NCI-H2196 treated with DMSO at 0.1 percent for 48 hours (cell line): ENCODE data around the gene NTM.

Experiments used
- DNase-seq: peaks from one replicate; lab custom pipeline; 2025; ENCODE audit not compliant: unreplicated experiment; lab: John Stamatoyannopoulos, UW

The NTM gene

DNA sequence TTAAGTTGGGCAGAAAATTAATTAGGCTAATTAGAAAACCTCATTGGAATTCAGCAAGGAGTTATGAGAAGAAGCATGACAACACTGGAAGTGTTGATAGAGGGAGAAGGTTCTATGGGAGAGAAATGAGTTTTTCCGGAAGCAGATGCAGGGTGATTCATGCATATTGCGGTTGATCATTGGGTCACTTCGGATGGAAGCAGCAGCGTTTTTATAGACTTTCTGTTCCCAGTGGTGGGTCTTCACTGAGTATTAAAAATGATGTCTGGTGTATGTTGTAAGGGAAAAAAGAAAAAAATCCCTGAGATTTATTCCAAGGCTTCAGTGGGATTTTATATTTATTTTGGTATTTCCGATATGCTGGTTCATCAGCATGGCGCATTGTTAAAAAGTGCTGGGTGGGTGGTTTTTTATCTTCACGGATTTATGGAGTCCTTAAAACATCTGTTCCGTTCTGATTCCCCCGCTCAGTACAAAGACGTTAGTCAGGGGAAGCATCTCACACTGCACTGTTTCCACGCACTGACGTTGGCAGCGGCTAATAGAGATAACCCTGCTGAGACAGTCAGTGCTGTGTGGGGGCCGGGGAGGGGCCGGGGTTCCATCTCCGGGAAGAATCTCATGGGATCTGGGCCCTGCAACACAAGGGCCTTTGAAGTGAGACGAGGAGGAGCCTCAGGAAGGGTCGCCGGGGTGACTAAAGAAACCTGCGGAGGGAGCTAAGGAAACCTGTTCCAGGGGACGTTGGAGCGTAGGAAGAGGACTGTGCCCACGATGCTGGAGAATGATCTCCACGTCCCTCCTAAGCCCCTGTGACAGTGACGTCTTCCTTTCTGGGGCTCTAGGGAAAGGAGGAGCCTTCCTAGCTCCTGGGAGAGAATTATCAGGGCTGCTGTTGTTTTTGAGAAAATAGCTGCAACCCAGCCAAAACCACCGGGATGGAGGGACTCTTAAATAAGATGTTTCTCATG, 390.0 kb downstream of the NTM start:
- DNase-seq = no peak

DNA sequence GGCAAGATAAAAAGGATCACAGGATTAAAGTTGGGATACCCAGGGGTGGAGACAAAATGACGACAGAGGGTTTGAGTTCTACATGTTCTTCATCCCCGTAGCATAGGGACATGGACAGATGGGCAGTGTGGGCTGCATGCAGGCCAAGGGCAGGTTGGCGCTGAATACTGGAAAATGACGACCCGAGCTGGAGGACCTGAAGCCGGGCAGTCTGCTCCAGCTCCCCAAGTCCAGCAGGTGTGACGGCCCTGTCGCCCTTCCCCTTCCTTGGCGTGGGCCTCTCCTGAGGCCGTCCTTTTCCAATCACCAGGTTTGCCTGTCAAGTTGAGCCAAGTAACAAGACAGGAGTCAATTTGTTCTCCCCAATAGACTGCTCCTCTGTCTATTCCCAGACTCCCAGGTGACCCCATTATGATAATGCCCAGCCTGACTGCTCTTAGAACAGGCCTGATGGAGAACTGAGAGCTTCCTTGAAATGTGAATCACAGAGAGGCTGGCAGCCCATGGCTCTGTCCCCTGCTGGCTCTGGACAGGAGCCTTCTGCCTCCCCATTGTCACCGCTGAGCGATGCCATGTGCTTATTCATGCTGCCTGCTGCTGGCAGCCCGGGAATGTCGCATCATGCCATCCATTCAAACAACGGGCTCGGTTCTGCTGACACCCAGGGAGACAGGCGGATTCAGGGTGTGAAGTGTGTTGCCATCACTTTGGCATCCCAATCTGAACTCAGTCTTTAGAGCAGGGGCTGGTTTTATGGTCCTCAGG, 392.1 kb downstream of the NTM start:
- DNase-seq = no peak

DNA sequence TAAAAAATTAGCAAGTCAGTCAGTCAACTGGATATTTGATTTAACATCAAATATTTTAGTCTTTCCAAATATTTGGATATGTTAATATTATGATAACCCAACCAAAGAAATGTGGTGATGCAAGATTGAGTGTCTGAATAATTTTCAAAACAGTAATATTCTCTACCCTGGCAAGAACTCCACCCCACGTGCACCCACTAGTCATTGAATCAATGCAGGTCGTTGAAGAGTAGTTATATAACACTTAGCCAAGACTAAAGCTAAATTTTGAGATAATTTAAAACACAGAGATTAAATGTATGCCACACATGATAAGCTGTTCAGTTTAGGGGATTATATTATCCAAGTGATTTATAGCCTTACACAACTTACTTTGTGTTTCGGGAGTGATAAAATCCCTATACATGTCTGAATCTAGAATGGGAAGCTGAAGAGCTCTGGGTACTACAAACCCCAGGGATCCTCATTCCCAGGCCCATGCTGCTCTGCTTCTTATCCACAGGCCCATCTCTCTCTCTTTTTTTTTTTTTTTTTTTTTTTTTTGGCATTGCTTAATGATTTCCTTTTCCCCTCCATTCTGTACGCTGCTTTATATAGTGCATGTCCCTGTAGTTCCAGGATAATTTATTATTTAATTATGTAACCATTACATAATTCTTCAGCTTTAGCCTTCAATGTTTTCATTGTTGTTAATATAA, 392.9 kb downstream of the NTM start:
- no peak for DNase-seq

DNA sequence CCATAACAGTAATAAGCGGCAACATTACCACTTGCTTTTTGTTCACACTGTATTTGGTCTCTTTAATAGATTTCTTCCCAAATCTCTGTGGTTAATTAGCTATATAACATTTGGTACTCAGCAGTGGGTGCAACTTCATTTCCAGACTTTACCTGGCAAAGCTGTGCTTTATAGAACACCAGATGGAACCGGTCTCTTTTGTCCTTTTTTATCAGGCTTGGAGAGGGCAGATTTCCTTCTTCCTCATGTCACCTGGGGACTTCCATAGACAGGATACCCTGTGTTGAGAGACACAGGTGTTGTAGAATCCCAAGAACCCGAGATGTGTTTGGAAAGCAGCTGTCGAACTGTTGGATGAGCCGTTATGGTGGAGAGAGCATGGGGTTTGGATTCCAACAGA, 393.7 kb downstream of the NTM start:
- DNase-seq = no peak

DNA sequence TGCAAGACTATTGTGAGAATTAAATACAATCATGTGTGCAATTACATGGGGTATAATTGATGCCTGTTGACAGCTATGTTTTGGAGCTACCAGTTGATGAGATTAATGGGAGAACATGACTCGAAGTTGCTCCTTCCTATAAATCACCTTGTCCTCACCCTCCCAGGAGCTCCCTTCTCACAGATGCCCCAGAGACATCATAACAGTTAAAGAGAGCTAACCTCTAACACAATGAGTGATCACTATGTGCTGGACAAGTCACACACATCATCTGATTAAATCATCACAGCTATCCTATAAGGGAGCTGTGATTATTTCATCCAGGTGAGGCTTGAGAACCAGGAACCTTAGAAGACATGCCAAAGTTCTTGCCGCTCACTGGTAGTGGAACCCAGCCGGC, 394.2 kb downstream of the NTM start:
- DNase-seq = no peak

DNA sequence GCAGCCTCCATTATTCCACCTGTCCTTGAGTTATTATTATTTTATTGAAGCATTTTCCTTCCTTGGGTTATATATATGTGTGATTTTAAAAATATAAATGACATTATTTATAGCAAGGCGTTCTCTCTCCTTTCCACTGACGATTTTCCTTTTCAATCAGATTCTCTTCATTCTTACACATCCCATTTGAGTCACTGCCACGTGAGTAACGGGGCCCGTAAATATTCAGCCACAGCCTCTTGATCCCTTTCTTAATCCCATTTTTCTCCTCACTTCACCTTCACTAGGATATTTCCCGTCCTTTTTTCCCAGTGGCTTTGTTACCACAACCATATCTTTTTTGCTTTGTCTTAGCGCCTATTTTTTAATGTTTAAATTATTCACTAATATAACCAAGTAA, 396.2 kb downstream of the NTM start:
- no peak for DNase-seq

DNA sequence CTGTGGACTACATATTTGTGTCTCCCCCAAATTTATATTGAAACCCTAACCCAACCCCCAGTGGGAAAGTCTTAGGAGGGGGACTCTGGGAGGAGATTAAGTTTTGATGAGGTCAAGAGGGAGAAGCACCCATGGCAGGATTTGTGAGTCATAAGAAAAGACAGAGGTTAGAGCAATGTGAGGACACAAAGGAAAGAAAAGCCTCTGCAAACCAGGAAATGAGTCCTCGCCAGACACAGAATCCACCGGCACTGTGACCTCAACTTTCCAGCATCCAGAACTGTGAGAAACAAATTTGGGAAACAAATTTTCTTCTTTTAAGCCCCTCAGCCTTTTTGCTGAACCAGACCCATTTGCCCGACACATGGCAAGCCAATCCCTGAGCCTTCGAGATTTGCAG, 397.0 kb downstream of the NTM start:
- DNase-seq = no peak

DNA sequence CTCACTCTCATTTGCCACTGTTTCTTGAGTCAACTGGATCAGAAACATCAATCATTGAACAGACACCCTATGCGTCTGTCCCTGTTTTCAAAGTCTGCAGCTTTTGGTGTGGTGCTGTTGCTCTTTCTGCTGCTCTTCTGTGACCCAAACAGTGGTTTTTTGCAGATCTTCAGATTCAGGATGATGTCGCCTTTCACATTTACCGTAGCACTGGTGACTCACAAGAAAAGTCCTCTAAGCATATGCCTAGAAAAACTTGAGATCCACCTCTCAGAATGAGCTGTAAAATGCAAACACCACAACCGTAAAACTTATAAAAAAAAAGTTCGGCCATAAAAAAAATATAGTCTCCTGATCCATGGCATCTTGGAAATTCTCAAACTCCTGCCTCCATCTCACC, 400.4 kb downstream of the NTM start:
- DNase-seq = no peak

DNA sequence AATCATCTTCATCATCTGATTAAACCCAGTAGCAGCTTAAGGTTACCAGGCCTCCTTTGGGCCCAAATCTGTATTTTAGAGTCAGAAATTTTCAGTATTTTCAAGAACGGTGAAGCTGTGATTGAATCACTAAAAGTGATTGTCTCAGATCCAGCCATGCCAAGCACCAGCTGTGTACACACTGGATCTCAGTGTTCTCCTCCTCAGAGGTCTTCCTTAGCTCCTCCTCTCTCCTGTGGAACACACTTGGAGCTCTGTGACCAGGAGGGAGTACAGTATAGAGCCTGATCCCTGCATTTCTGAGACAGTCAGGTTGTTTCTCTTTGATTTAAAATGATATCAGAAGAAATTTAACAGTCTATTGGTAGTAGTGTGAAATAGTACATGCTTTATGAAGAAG, 401.1 kb downstream of the NTM start:
- DNase-seq = no peak

DNA sequence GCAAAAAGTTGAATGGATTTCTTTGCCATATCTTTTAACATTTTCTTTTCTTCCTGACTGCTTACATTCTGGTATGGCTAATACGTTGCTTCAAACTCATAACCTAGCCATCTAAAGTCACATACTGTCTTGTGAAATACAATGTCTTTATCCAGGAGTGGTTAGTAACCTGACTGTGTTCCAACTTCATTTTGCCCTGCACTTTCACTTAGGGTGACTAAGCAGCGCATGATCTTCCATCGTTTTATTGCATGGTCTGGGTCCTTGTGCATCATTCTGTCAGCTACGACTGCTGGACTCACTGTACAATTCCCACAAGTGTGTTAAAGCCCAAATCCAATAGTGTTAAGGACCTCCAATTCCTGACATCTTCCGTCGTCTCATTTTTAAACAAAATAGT, 403.2 kb downstream of the NTM start:
- DNase-seq = no peak

DNA sequence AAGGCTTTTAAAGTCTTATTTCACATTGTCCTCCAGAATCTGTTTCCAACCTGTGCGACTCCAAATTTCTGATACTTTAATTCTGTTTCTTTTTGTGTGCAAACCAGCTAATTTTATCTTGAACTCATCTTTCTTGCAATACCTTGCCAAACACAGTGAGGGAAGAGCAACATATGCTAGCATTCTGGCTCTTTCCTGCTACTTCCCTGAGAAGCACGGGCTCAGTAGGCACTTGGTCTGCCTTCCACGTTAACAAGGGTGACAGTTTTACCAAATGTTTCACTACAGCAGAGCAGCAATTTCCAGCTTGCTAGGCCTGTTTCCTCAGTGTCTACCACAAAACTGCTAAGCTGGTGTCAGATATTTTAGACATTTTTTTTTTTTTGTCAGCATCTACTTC, 405.8 kb downstream of the NTM start:
- no peak for DNase-seq

DNA sequence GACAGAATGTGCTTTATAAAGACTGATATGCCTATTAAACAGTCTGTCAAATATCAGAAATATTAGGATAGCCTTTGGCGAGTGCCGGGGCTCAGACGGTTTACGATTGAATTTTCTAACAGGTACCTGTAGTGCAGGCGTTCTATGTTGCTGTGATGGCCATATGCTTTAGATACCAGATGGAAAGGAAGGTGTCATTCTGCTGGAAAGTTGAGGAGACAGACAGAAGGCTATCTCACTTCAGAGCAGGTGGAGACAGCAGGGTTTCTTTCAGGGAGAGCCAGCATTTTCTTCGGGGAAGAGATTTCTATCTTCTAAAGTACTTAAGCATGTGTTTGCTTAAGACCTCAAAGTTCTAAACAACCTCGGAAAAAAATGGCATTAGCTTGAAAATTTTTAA, 415.4 kb downstream of the NTM start:
- DNase-seq = no peak

DNA sequence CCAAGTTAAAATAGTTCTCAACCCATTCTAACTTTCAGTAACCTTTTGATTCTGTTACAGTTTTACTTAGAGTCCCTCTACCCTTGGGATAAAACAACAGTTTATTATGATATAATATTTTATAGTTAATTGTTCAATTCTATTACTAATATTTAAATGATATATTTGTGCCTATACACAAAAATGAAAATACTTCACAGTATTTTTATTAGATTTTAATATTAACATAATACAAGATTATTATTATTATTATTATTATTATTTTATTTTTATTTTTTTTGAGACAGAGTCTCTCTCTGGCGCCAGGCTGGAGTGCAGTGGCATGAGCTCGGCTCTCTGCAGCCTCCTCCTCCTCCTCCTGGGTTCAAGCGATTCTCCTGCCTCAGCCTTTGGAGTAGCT, 416.7 kb downstream of the NTM start:
- DNase-seq = no peak

DNA sequence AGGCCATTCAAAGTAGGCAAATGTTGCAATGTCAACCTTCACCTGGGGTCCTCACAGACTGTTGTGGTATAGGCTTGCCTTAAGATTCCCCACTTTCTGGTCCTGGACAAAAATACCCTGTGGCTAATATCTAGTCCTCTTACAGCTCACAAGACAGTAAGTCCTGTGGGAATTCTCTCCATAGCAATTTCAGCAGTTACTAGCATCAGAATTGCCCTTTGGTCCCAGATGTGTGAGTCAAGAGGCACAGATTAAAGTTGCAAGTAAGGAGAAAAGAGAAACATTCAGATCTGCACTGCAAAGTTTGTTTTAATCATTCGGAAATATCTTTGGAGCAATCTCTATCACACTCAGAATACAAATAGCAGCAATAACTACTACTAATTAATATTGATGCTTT, 420.2 kb downstream of the NTM start:
- DNase-seq = no peak

DNA sequence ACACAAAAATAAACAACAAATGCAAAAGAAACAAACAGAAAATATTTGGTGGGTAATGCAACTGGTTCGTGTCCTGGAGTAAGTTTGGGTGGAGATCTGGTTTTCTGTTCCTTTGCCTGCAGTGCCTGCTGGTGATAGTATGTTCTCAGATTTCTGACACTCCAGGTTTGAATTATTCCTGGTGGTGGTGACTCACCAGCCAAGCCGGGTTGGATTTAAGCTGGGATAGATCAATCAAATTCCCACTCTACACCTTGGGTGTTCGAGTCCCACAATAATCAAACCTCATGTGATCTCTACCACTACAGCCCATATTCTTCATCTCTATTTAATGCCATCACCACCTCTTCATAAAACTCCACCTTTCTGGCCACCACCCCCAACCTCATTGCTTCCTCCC, 421.8 kb downstream of the NTM start:
- no peak for DNase-seq

DNA sequence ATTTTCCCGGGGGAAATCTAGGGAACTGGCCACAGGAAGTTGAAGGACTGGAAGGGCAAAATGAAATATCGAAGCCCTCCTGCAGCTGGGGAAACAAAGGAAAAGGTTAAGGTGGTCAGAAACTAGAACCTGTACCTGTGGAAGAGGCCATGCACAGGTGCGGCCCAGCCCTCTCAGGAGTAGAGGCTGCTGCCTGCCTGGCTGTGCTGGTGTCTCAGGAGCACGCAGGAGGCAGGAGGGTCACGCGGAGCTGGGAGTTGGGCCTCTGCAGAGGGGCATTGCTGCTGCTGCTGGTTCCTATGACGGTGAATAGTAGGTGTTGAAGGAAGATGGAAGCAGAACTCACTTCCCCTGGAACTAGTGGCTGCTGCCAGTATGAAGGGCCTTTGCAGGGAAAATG, 425.7 kb downstream of the NTM start:
- DNase-seq = no peak

DNA sequence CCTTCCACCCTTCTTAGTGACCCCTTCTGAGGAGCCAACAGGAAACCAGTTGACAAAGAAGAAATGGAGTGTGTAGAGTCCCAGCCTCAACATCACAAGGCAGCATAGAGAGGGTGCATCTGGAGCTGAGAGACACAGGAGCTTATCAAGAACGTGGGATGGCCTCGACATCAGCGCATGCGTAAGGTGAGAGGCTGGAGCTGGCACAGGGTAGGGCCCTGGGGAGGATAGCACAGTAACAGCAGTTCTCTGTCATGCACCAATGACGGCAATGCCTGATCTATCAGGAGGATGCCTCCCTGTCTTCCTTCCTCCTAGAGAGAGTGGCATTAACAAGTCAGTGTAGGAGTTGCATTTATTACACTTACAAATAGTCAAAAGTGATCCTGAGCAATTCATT, 426.1 kb downstream of the NTM start:
- DNase-seq = no peak

DNA sequence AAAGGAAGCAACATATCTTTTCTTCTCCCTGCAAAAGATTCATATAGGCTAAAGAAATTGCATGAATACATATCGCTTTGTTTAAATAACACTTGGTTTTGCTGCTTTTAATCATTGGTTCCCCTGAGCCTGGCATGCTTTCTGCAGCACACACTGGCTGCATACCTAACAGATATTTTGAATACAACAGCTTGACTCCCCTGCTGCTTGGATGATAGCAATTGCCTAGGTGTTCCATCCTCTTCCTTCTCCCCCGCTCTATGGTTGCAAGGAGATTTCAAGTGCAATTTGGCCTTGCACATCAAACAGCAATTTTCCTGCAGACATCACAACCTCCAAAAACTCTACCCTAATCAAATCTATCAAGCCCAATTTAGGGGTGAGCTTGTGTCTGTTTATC, 430.0 kb downstream of the NTM start:
- no peak for DNase-seq

DNA sequence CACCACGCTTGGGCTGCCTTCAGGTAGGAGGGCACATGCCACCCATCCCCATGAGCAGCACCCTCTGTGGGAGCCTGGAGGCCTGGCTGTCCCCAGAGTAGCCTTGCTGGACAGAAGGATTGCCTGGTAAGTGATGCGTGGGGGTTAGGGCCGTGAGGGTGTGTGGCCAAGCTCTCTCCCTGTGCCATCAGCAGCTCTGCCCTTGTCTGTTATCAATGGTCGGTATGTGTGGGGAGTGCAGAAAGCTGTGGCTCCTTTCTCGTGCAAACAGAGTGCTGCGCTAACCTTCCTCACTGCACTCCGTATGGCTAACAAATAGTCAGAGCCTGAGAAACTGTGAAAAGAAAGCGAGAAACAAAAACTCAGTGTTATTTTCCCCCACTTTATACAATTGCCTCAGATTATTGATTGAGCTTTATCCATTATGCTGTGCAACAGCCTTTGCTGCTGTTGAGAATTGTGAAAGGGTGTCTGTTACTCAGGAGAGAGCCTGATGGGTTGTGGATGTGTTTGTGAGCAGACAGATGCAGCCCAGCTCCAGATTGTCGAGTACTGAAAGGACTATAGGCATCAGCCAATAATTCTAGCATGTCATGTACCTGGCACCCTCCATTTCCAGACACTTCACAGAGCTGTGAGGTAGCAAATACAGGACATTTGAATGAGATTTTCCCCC, 432.2 kb downstream of the NTM start:
- DNase-seq = no peak

DNA sequence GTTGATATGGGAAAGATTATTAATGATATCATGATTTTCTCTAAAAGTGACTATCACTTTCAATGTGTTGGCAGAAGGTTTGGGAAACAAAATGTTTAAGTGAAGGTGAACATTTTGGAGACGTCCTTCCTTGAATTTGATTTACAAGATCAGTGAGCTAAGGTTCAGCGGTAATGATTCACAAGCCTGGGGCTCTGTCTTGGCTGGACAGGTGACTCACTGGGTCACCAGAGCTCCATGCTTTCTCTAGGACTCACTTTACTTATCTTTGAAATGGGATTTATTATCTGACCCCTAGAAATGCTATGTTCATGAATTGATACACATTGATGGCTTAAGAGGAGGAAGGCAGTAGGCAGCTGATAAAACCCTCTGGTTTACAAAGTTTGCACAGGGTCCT, 437.5 kb downstream of the NTM start:
- DNase-seq = no peak

DNA sequence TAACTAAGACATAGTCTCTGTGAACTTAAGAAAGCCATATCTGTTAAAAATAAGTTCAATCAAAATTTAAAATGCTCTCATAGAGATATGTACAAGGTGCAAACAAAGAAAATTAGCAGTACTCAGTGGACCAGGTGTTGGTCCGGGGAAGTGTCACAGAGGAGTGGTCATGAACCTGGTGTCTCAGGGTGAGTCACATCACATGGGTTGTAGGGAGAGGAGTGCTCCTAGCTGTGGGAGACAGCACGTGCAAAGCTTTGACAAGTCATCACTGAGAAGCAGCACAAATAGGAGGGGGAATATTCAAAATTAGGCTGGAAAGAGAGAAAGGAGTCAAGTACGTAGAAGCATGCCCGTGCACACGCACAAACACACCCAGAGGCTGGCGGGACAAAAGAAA, 438.1 kb downstream of the NTM start:
- DNase-seq = no peak
